Kidney glomerular epithelial cell (primary cell): ENCODE results near the gene RARA.
"Not testable (repeated sequence)": the region's sequence is repeated elsewhere in the genome, so short reads cannot be mapped to it uniquely, and the experiment has no call there.

Experiments used
- DNase-seq: peaks from one replicate; lab custom pipeline; 2025; lab: John Stamatoyannopoulos, UW

Gene RARA

DNA sequence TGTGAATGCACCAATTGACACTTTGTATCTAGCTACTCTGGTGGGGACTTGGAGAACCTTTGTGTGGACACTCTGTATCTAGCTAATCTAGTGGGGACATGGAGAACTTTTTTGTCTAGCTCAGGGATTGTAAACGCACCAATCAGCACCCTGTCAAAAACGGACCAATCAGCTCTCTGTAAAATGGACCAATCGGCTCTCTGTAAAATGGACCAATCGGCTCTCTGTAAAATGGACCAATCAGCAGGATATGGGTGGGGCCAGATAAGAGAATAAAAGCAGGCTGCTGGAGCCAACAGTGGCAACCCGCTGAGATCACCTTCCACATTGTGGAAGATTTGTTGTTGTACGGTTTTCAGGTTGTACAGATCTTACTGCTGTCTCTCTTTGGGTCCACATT is 67.6 kb downstream of the RARA start:
- not testable (repeated sequence) for DNase-seq

DNA sequence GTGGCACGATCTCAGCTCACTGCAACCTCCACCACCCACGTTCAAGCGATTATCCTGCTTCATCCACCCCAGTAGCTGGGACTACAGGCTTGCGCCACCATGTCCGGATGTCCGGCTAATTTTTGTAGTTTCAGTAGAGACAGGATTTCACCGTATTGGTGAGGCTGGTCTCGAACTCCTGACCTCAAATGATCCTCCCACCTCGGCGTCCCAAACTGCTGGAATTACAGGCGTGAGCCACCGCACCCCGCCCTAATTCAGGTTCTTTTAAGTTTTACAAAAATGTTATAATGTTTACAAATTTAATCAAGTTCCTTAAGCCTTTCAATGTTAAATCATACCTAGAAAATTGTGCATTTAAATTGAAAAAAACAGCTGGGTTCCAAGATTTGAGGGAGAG is 68.9 kb downstream of the RARA start:
- DNase-seq, result no peak

DNA sequence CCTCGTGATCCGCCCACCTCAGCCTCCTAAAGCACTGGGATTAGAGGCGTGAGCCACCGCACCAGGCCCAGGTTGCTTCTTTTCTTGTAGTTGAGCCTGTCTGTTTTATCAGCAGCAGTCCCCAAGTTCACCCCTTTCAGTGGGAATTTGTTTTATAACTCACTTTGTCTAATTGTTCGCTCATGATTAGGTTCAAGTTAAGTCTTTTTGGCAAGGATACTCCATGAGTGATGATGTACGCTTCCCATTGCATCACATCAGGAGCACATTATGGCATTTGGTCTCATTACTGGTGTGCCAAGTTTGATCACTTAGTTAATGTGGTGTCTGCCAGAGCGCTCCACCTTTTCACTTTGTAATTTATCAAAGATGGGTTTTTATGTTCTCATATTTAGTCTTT is 70.0 kb downstream of the RARA start:
- no peak for DNase-seq

DNA sequence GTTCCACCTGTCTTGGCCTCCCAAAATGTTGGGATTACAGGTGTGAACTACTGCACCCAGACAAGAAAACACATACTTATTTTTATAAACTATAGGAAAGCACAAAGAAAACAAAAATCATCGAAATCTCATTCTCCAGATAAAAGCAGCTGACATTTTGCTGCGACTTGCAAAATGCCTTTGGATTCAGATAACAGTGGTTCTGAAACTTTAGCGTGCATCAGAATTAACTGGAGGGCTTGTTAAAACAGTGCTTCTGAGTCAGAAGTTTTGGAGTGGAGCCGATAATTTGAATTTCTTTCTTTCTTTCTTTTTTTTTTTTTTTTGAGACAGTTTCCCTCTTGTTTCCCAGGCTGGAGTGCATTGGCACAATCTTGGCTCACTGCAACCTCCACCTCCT is 73.3 kb downstream of the RARA start:
- no peak for DNase-seq

DNA sequence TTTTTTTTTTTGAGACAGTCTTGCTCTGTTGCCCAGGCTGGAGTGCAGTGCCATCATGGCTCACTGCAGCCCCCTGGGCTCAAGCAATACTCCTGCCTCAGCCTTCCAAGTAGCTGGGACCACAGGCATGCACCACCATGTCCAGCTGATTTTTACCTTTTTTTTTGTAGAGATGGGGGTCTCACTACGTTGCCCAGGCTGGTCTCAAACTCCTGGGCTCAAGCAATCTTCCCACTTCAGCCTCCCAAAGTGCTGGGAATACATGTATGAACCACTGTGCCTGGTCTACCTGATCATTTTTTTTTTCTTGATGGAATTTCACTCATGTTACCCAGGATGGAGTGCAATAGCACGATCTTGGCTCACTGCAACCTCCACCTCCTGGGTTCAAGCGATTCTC is 77.6 kb downstream of the RARA start:
- DNase-seq, result not testable (repeated sequence)

DNA sequence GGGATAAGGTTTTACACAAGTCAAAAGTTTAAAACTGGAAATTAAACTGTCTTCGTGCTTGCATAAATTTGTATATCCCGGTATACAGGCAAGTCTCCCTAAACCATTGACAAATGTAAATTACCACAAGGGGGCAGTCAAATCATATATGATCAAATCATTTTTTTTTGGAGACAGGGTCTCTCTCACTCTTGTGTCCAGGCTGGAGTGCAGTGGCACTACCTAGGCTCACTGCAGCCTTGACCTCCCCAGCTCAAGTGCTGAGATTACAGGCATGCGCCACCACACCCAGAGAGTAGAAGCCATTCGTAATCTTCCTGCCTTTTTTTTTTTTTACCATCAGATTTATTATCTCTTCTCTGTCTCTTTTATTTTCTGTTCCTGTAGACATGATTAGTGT is 90.2 kb downstream of the RARA start:
- DNase-seq, result peak; percentile 16

DNA sequence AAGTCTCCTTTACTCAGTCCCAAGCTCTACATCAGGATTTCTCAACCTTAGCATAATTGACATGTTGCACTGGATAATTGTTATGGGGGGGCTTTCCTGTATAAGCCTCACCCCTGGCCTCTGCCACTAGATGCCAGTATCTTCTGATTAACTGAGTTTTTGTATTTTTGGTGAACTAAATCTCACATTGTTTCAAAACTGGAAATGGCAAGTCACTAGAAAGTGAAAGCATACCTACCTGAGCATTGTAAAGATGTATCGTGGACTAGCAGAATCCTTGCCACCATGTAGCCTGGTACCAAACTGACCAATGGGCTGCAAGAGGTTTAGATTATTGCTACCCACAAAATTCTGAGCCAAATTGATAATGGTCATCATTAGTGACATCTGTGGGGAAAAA is 93.7 kb downstream of the RARA start:
- no peak for DNase-seq

DNA sequence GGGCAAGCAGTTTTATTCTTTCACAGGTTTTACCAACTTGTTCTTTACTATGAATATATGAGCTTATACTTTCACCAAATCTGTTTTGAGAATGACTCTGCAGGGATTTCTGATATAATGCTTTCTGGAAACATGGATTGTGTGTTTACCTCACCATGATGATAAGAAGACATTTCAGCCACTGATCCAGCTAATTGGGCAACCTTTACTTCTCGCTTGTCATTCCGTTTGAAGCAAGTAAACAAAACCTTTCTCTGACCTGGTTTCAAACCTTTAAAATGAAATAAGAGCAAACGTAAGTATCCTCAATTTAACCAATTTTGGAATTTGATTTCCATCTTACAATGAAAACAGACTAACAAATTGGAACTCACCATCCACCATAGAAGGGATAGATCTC is 95.0 kb downstream of the RARA start:
- no peak for DNase-seq
